GM13977 (cell line): ENCODE measurements around the gene CD9.

Source experiments
- DNase-seq: peaks from one replicate; pipeline ENCODE4 v3.0.0; 2012; ENCODE audit warnings: low spot score
- CTCF ChIP-seq: IDR thresholded peaks from 2 replicates; pipeline ENCODE4 v1.5.1; 2012; ENCODE audit warnings: mild to moderate bottlenecking, control low read depth; ENCODE audit not compliant: insufficient read depth; ENCODE audit errors: extremely low read depth, missing control alignments
- in situ Hi-C: fragments of 300-500 bp; cut with MboI; formaldehyde crosslinking; loops from one replicate; pipeline ENCODE4 v1.12.0; 2022; ENCODE audit warnings: low sequenced_read_pairs, low pct_unique_long_range_greater_than_20kb, mixed read lengths, inconsistent platforms; ENCODE audit not compliant: unreplicated experiment

Gene CD9

GRCh38 chr12:6266971-6267721 is 66.9 kb downstream of the CD9 start:
- in situ Hi-C loops, result no loop called here
- no peak for TF ChIP-seq CTCF
- DNase-seq, result no peak

- no peak for DNase-seq
- in situ Hi-C loops, result no loop called here
- TF ChIP-seq CTCF, result no peak
Measured at GRCh38 chr12:6268484-6269157, 68.4 kb downstream of the CD9 start.

- in situ Hi-C loops, result no loop called here
- no peak for TF ChIP-seq CTCF
- DNase-seq, result no peak
Measured at GRCh38 chr12:6269986-6270385, 69.8 kb downstream of the CD9 start.

GRCh38 chr12:6271281-6271680 is 71.1 kb downstream of the CD9 start:
- no peak for TF ChIP-seq CTCF
- in situ Hi-C loops, result no loop called here
- no peak for DNase-seq

- in situ Hi-C loops, result no loop called here
- no peak for TF ChIP-seq CTCF
- DNase-seq, result no peak
Measured at GRCh38 chr12:6272300-6273204, 72.4 kb downstream of the CD9 start.

GRCh38 chr12:6273205-6273540 is 73.0 kb downstream of the CD9 start:
- in situ Hi-C loops, result no loop called here
- no peak for TF ChIP-seq CTCF
- DNase-seq, result no peak
